GM12878 (cell line): Measurements from ENCODE around the gene STK32B. TPM values are rescaled to one million over a fixed set of nuclear protein-coding genes. Genes with fewer than 3 reads are reported as not detected.

Experiments
- ATAC-seq: fragments of 200-7000 bp; cut with Tn5 transposase; 3 replicates; pipeline ENCODE4 v1.9.1; 2020; ENCODE audit warnings: mild to moderate bottlenecking, moderate library complexity
- BruUV-seq: library from RNA; stranded (reverse); fragments of 400-500 nt; replicated peaks from 2 replicates; lab custom pipeline; 2021; lab: Mats Ljungman, UMichigan
- CTCF ChIA-PET: fragments of 300-600 bp; sonication (Branson Sonifier 250); formaldehyde crosslinking; extraction: SDS; loops from one replicate; lab custom pipeline; 2021; ENCODE audit warnings: inconsistent platforms; lab: Yijun Ruan, JAX
- POLR2A ChIA-PET: fragments of 350-600 bp; formaldehyde crosslinking; extraction: SDS; loops from one replicate; lab custom pipeline; 2021; ENCODE audit warnings: inconsistent platforms; lab: Charles Lee
- RAD21 ChIA-PET: fragments of 300-600 bp; sonication (Branson Sonifier 250); formaldehyde crosslinking; loops from one replicate; lab custom pipeline; 2023; ENCODE audit warnings: antibody characterized with exemption; ENCODE audit not compliant: unreplicated experiment; lab: Charles Lee
- SMC1A ChIA-PET: fragments of 300-600 bp; sonication (Branson Sonifier 250); formaldehyde crosslinking; loops from one replicate; lab custom pipeline; 2023; ENCODE audit not compliant: unreplicated experiment, uncharacterized antibody; lab: Charles Lee
- DNase-seq: peaks from one replicate; pipeline ENCODE4 v3.0.0-alpha.2; 2011; ENCODE audit warnings: low read depth, low spot score
- FAIRE-seq: peaks from 3 replicates; lab custom pipeline; 2011; peaks lifted over from hg19 to GRCh38; lab: Jason Lieb, UNC
- H2AFZ ChIP-seq: 2 replicates; pipeline ENCODE4 v1.6.0; 2011; ENCODE audit warnings: low read depth, low read length, control low read depth; ENCODE audit not compliant: control insufficient read depth
- H3K27ac ChIP-seq: 2 replicates; pipeline ENCODE4 v1.5.1; 2011; ENCODE audit warnings: control low read depth; ENCODE audit not compliant: control insufficient read depth, insufficient read depth
- H3K27me3 ChIP-seq, 2 experiments: replicated peaks in 1 of 2; 2 replicates each; pipeline versions ENCODE4 v1.6.0 to v1.6.1; 2011; ENCODE audit warnings: low read length in 1 of 2; ENCODE audit not compliant: control insufficient read depth in 2 of 2, insufficient read depth in 2 of 2
- H3K36me3 ChIP-seq, 2 experiments: 2 replicates each; pipeline ENCODE4 v1.5.1; 2011; ENCODE audit warnings: low read length in 1 of 2; ENCODE audit not compliant: control insufficient read depth in 2 of 2, insufficient read depth in 2 of 2
- H3K4me1 ChIP-seq: 2 replicates; pipeline ENCODE4 v1.6.1; 2011; ENCODE audit warnings: mild to moderate bottlenecking, low read length, moderate library complexity, mixed read lengths; ENCODE audit not compliant: control insufficient read depth, insufficient read depth
- H3K4me2 ChIP-seq: 2 replicates; pipeline ENCODE4 v1.6.0; 2011; ENCODE audit warnings: control low read depth; ENCODE audit not compliant: control insufficient read depth, insufficient read depth
- H3K4me3 ChIP-seq: fragments of 200-600 bp; sonication (generic); 2 replicates; pipeline ENCODE4 v1.5.1; 2016
- H3K79me2 ChIP-seq: 2 replicates; pipeline ENCODE4 v1.6.0; 2011; ENCODE audit warnings: low read length; ENCODE audit not compliant: control insufficient read depth, insufficient read depth
- H3K9ac ChIP-seq: 2 replicates; pipeline ENCODE4 v1.8.0; 2011; ENCODE audit warnings: low read length, control low read depth, mixed read lengths; ENCODE audit not compliant: control insufficient read depth, insufficient read depth
- H3K9me3 ChIP-seq: replicated peaks from 3 replicates; pipeline ENCODE4 v1.5.1; 2011; ENCODE audit warnings: mild to moderate bottlenecking, low read length; ENCODE audit not compliant: control insufficient read depth, insufficient read depth
- H4K20me1 ChIP-seq: 2 replicates; pipeline ENCODE4 v1.6.0; 2011; ENCODE audit not compliant: control insufficient read depth, insufficient read depth
- EED ChIP-seq: sonication (generic); IDR thresholded peaks from 2 replicates; pipeline ENCODE4 v1.6.1; 2016; ENCODE audit warnings: antibody characterized with exemption, low read depth
- JUND ChIP-seq: IDR thresholded peaks from 2 replicates; pipeline ENCODE4 v1.6.1; 2012; ENCODE audit warnings: low read depth, mild to moderate bottlenecking, low read length, improper control_type of control experiment, moderate library complexity
- MTA2 ChIP-seq: fragments of 450-650 bp; IDR thresholded peaks from 2 replicates; pipeline ENCODE4 v1.6.1; 2016; ENCODE audit warnings: low read depth, mild to moderate bottlenecking, moderate library complexity
- NR2F1 ChIP-seq: fragments of 450-650 bp; conservative IDR thresholded peaks from 2 replicates; pipeline ENCODE4 v1.6.1; 2017; ENCODE audit warnings: mild to moderate bottlenecking
- RFX5 ChIP-seq: IDR thresholded peaks from 2 replicates; pipeline ENCODE4 v1.6.1; 2011; ENCODE audit warnings: low read depth, low read length, improper control_type of control experiment
- SMAD5 ChIP-seq: IDR thresholded peaks from 2 replicates; pipeline ENCODE4 v1.6.1; 2016; ENCODE audit warnings: antibody characterized with exemption, low read depth
- SMC3 ChIP-seq: IDR thresholded peaks from 2 replicates; pipeline ENCODE4 v1.6.1; 2011; ENCODE audit warnings: low read length, improper control_type of control experiment, borderline replicate concordance
- TAF1 ChIP-seq: IDR thresholded peaks from 2 replicates; pipeline ENCODE4 v1.6.1; 2011; ENCODE audit warnings: mild to moderate bottlenecking, low read depth, low read length, borderline replicate concordance
- WGBS: methylation state at CpG from one replicate; pipeline ENCODE4 v1.1.6; 2016; ENCODE audit warnings: low lambda C conversion rate; ENCODE audit not compliant: insufficient replicate concordance, insufficient coverage; ENCODE audit errors: missing lambda C conversion rate; 5-methylcytosine and 5-hydroxymethylcytosine counted together
- in situ Hi-C: fragments of 300-500 bp; cut with MboI; formaldehyde crosslinking; loops from 9 replicates; pipeline ENCODE4 v1.14.3; 2018; ENCODE audit warnings: mixed read lengths
- intact Hi-C: fragments of 100-400 bp; cut with micrococcal nuclease; formaldehyde crosslinking; loops from one replicate; pipeline ENCODE4 v1.14.2; 2022; ENCODE audit not compliant: unreplicated experiment
- polyA plus RNA-seq, 11 experiments: library from polyadenylated mRNA; depleted of rRNA in 4 of 11; unstranded in 6 of 11; stranded (reverse) in 5 of 11; fragments of >200 nt; fragmentation: Nextera tagmentation in 4 of 11; fragmentation: Illumina TruSeq in 1 of 11; extraction: Ambion mirVana in 4 of 11; extraction: Trizol in 1 of 11; gene quantifications; 1 replicate in 1 of 11; 2 replicates in 10 of 11; pipeline versions ENCODE4 v1.2.1 to v1.2.3, GENCODE V29; 2011 to 2016; ENCODE audit warnings: inconsistent platforms in 2 of 11, missing spikeins in 2 of 11, low read depth in 1 of 11
- total RNA-seq, 4 experiments: library from RNA; depleted of rRNA in 3 of 4; stranded (reverse); fragments of >200 nt in 3 of 4; fragmentation: Illumina TruSeq in 1 of 4; extraction: Trizol in 1 of 4; gene quantifications; 2 replicates each; pipeline versions ENCODE4 v1.2.1 to v1.2.3, GENCODE V29; 2013 to 2021
- TF ChIP-seq, protein P1 (sequence below): fragments of 450-650 bp; IDR thresholded peaks from 2 replicates; pipeline ENCODE4 v1.6.1; 2016; ENCODE audit warnings: mild to moderate bottlenecking, moderate library complexity, borderline replicate concordance
- TF ChIP-seq, protein P2 (sequence below): fragments of 450-650 bp; IDR thresholded peaks from 2 replicates; pipeline ENCODE4 v1.6.1; 2017; ENCODE audit warnings: mild to moderate bottlenecking, moderate library complexity
- TF ChIP-seq, protein P3 (sequence below): IDR thresholded peaks from 2 replicates; pipeline ENCODE4 v1.6.1; 2012; ENCODE audit warnings: mild to moderate bottlenecking, low read depth, low read length

STK32B gene
- total and polyA plus RNA-seq, 10 of the 15 experiments (the other 5 are each of a cell fraction or from before 2014, with no cell fraction given): 0.04 to 0.12 (median 0.08) TPM; not detected in 7

DNA sequence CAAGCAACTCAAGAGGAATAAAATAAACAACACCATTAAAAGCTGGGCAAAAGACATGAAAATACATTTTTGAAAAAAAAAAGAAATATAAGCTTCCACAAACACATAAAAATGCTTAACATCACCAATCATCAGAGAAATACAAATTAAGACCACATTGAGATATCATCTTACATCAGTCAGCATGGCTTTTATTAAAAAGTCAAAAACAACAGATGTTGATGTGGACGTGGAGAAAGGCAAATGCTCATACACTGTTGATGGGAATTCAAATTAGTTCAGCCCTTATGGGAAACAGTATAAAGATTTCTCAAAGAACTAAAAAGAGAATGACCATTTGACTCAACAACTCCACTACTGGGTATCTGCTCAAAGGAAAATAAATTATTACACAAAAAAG, 59.6 kb downstream of the STK32B start (continued):
- TF ChIP-seq, protein P1, sequence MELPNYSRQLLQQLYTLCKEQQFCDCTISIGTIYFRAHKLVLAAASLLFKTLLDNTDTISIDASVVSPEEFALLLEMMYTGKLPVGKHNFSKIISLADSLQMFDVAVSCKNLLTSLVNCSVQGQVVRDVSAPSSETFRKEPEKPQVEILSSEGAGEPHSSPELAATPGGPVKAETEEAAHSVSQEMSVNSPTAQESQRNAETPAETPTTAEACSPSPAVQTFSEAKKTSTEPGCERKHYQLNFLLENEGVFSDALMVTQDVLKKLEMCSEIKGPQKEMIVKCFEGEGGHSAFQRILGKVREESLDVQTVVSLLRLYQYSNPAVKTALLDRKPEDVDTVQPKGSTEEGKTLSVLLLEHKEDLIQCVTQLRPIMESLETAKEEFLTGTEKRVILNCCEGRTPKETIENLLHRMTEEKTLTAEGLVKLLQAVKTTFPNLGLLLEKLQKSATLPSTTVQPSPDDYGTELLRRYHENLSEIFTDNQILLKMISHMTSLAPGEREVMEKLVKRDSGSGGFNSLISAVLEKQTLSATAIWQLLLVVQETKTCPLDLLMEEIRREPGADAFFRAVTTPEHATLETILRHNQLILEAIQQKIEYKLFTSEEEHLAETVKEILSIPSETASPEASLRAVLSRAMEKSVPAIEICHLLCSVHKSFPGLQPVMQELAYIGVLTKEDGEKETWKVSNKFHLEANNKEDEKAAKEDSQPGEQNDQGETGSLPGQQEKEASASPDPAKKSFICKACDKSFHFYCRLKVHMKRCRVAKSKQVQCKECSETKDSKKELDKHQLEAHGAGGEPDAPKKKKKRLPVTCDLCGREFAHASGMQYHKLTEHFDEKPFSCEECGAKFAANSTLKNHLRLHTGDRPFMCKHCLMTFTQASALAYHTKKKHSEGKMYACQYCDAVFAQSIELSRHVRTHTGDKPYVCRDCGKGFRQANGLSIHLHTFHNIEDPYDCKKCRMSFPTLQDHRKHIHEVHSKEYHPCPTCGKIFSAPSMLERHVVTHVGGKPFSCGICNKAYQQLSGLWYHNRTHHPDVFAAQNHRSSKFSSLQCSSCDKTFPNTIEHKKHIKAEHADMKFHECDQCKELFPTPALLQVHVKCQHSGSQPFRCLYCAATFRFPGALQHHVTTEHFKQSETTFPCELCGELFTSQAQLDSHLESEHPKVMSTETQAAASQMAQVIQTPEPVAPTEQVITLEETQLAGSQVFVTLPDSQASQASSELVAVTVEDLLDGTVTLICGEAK: no peak
- TF ChIP-seq NR2F1: no peak

DNA sequence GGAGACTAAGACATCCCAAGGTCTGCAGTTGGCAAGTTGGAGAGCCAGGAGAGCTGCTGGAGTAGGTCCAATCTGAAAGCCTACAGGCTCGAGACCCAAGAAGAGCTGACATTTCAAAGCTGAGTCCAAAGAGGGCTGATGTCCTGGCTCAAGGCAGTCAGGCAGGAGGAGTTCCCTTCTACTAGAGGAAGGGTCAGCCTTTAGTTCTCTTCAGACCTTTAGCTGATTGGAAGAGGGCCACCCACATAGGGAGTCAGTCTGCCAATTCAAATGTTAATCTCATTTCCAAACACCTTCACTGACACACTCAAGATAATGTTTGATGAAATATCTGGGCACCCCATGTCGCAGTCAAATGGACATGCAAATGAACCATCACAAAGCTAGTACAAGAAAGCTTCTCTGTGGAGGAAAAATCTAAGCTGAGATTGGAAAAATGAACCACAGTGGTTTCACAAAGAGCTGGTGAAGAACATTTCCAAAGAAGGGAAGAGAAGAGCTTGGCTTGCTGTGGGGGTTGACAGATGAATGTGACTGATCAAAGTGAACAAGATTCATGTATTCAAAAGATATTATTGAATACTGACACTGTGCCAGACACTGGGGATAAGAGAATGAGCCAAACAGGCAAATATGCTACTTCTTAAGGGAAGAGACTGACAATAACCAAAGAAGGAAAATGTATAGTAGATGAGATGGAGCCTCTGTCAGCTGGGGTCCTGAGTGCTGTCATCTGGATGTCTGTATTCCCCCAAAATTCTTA, 61.2 kb downstream of the STK32B start:
- no peak overlapping the region for H2AFZ ChIP-seq
- H3K4me1 ChIP-seq: no peaks in the 10 kb centered on the region
- no peaks in the 10 kb centered on the region for H4K20me1 ChIP-seq
- SMC1A ChIA-PET: no interaction called here
- POLR2A ChIA-PET: no interaction called here
- BruUV-seq: no TSS peak
- CTCF ChIA-PET: no interaction called here
- no peak for ATAC-seq
- no peak overlapping the region for H3K9ac ChIP-seq
- H3K36me3 ChIP-seq: no peaks in the 10 kb centered on the region
- no peak for DNase-seq
- H3K27ac ChIP-seq: no peak overlapping the region
- no peaks in the 10 kb centered on the region for H3K27me3 ChIP-seq
- H3K79me2 ChIP-seq: no peaks in the 10 kb centered on the region
- H3K9me3 ChIP-seq: no peaks in the 10 kb centered on the region
- WGBS: 0% methylated on average over 2 of the region's 2 CpGs
- no peak overlapping the region for H3K4me3 ChIP-seq
- intact Hi-C loops (no loop called here), in situ Hi-C loops (no loop called here)
- RAD21 ChIA-PET: no interaction called here
- no peak overlapping the region for H3K4me2 ChIP-seq
- FAIRE-seq: no peak
- no peak for TF ChIP-seq MTA2
- TF ChIP-seq RFX5: no peak
- no peak for TF ChIP-seq TAF1
- TF ChIP-seq EED: no peak
- no peak for TF ChIP-seq SMC3
- TF ChIP-seq, protein P2, sequence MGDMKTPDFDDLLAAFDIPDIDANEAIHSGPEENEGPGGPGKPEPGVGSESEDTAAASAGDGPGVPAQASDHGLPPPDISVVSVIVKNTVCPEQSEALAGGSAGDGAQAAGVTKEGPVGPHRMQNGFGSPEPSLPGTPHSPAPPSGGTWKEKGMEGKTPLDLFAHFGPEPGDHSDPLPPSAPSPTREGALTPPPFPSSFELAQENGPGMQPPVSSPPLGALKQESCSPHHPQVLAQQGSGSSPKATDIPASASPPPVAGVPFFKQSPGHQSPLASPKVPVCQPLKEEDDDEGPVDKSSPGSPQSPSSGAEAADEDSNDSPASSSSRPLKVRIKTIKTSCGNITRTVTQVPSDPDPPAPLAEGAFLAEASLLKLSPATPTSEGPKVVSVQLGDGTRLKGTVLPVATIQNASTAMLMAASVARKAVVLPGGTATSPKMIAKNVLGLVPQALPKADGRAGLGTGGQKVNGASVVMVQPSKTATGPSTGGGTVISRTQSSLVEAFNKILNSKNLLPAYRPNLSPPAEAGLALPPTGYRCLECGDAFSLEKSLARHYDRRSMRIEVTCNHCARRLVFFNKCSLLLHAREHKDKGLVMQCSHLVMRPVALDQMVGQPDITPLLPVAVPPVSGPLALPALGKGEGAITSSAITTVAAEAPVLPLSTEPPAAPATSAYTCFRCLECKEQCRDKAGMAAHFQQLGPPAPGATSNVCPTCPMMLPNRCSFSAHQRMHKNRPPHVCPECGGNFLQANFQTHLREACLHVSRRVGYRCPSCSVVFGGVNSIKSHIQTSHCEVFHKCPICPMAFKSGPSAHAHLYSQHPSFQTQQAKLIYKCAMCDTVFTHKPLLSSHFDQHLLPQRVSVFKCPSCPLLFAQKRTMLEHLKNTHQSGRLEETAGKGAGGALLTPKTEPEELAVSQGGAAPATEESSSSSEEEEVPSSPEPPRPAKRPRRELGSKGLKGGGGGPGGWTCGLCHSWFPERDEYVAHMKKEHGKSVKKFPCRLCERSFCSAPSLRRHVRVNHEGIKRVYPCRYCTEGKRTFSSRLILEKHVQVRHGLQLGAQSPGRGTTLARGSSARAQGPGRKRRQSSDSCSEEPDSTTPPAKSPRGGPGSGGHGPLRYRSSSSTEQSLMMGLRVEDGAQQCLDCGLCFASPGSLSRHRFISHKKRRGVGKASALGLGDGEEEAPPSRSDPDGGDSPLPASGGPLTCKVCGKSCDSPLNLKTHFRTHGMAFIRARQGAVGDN: no peak
- TF ChIP-seq SMAD5: no peak
- TF ChIP-seq, protein P3, sequence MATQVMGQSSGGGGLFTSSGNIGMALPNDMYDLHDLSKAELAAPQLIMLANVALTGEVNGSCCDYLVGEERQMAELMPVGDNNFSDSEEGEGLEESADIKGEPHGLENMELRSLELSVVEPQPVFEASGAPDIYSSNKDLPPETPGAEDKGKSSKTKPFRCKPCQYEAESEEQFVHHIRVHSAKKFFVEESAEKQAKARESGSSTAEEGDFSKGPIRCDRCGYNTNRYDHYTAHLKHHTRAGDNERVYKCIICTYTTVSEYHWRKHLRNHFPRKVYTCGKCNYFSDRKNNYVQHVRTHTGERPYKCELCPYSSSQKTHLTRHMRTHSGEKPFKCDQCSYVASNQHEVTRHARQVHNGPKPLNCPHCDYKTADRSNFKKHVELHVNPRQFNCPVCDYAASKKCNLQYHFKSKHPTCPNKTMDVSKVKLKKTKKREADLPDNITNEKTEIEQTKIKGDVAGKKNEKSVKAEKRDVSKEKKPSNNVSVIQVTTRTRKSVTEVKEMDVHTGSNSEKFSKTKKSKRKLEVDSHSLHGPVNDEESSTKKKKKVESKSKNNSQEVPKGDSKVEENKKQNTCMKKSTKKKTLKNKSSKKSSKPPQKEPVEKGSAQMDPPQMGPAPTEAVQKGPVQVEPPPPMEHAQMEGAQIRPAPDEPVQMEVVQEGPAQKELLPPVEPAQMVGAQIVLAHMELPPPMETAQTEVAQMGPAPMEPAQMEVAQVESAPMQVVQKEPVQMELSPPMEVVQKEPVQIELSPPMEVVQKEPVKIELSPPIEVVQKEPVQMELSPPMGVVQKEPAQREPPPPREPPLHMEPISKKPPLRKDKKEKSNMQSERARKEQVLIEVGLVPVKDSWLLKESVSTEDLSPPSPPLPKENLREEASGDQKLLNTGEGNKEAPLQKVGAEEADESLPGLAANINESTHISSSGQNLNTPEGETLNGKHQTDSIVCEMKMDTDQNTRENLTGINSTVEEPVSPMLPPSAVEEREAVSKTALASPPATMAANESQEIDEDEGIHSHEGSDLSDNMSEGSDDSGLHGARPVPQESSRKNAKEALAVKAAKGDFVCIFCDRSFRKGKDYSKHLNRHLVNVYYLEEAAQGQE: no peak
- TF ChIP-seq JUND: no peak
